BE2C (cell line): ENCODE data around the gene TTC16.
A peak's percentile ranks its signal among the peaks of the same experiment; 100 is the strongest.

ENCODE experiments used
- DNase-seq: peaks from one replicate; pipeline ENCODE4 v3.0.0-alpha.2; 2020
- H3K27me3 ChIP-seq: fragments of 250-450 bp; sonication (Bioruptor Pico); 2 replicates; pipeline ENCODE4 v1.5.1; 2020; ENCODE audit warnings: mild to moderate bottlenecking
- H3K36me3 ChIP-seq: fragments of 250-450 bp; sonication (Bioruptor Pico); 2 replicates; pipeline ENCODE4 v1.5.1; 2020; ENCODE audit warnings: mild to moderate bottlenecking
- H3K4me1 ChIP-seq: fragments of 250-450 bp; sonication (Bioruptor Pico); 2 replicates; pipeline ENCODE4 v1.5.1; 2020
- H3K4me3 ChIP-seq: 2 replicates; pipeline ENCODE4 v1.5.1; 2011; ENCODE audit warnings: low read depth, low read length
- H3K9me3 ChIP-seq: fragments of 250-450 bp; sonication (Bioruptor Pico); 2 replicates; pipeline ENCODE4 v1.5.1; 2020
- CTCF ChIP-seq: IDR thresholded peaks from 2 replicates; pipeline ENCODE4 v1.5.1; 2012; ENCODE audit warnings: mild to moderate bottlenecking, low read depth, low read length

The TTC16 gene

GRCh38 chr9:127733614-127734013 lies 17.7 kb downstream of the TTC16 start:
- H3K9me3 ChIP-seq = no peaks in the 10 kb centered on the region
- DNase-seq = no peak
- H3K4me1 ChIP-seq = peaks cover 4% of the 10 kb centered on the region
- H3K27me3 ChIP-seq = no peaks in the 10 kb centered on the region
- no peaks in the 10 kb centered on the region for H3K36me3 ChIP-seq
- TF ChIP-seq CTCF = no peak
- H3K4me3 ChIP-seq = no peak overlapping the region

GRCh38 chr9:127734247-127734746 lies 18.4 kb downstream of the TTC16 start:
- DNase-seq = no peak
- Histone ChIP-seq H3K36me3 (no peaks in the 10 kb centered on the region), H3K4me3 (peak overlapping the region; percentile 79), H3K27me3 (no peaks in the 10 kb centered on the region), H3K9me3 (no peaks in the 10 kb centered on the region), H3K4me1 (peaks cover 4% of the 10 kb centered on the region)
- no peak for TF ChIP-seq CTCF

GRCh38 chr9:127734747-127735529 lies 19.1 kb downstream of the TTC16 start, which contains the start of gene TOR2A:
TOR2A (minus strand) TSS chr9:127735294; CDS start chr9:127735270, 24 bp downstream.
- peak; percentile 91 for TF ChIP-seq CTCF
- peak; percentile 98 for DNase-seq
- no peaks in the 10 kb centered on the region for H3K36me3 ChIP-seq
- H3K27me3 ChIP-seq = no peaks in the 10 kb centered on the region
- peaks cover 4% of the 10 kb centered on the region for H3K4me1 ChIP-seq
- no peaks in the 10 kb centered on the region for H3K9me3 ChIP-seq
- peak within 1 kb of the TSS; percentile 79 for H3K4me3 ChIP-seq

- Histone ChIP-seq H3K9me3 (no peaks in the 10 kb centered on the region), H3K36me3 (no peaks in the 10 kb centered on the region), H3K4me3 (peak overlapping the region; percentile 37), H3K4me1 (peaks cover 4% of the 10 kb centered on the region), H3K27me3 (no peaks in the 10 kb centered on the region)
- TF ChIP-seq CTCF = no peak
- DNase-seq = no peak
Observed at GRCh38 chr9:127735530-127736185, 19.8 kb downstream of the TTC16 start.

GRCh38 chr9:127738666-127739065 lies 22.8 kb downstream of the TTC16 start:
- TF ChIP-seq CTCF = no peak
- DNase-seq = no peak
- no peaks in the 10 kb centered on the region for H3K27me3 ChIP-seq
- H3K4me3 ChIP-seq = no peak overlapping the region
- peaks cover 15% of the 10 kb centered on the region for H3K4me1 ChIP-seq
- no peaks in the 10 kb centered on the region for H3K9me3 ChIP-seq
- no peaks in the 10 kb centered on the region for H3K36me3 ChIP-seq
